Thyroid gland (tissue), 4 donors: ENCODE results near the gene FRMD4A.

Experiments
- POLR2A ChIP-seq, 2 donors: fragments of 450-650 bp; IDR thresholded peaks; one replicate each; pipeline ENCODE4 v1.6.1; 2017; ENCODE audit warnings: antibody characterized with exemption in 2 of 2, mild to moderate bottlenecking in 2 of 2, moderate library complexity in 1 of 2
- TF ChIP-seq, protein P1 (sequence below), 6 experiments: fragments of 200-600 bp in 3 of 6; fragments of 450-650 bp in 3 of 6; sonication (generic) in 3 of 6; IDR thresholded peaks; one replicate each; pipeline ENCODE4 v1.5.1; 2016 to 2019; ENCODE audit warnings: antibody characterized with exemption in 6 of 6, mild to moderate bottlenecking in 2 of 6, inconsistent platforms in 1 of 6, moderate library complexity in 1 of 6

DNA sequence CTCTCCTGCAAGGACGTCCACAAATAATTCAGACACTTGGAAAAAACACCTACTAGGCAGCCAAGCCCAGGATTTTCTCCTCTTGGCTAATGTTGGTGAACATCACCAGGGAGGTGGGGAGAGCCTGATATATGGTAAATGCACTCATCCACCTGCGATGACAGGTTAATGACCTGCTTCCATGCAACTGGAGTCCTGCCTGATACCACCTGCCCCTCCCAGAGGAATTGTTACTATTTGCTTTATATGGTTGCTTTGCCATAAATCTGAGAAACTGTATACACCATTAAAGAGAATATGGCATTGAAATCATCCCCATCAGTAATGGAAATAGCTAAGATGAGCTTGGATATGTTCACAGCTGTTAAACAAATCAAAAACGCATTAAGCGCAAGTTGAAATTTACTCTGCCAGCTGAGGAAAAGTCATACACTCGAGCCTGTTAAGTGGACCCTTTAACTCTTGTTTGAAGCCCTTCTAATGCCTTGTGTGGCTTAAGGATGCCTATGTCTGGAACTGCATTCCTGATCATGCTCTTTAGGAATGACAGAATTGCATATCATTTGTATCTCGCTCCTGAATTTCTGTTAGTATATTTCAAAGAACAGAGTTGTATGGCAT lies 535.6 kb downstream of the FRMD4A start:
- TF ChIP-seq, protein P1, sequence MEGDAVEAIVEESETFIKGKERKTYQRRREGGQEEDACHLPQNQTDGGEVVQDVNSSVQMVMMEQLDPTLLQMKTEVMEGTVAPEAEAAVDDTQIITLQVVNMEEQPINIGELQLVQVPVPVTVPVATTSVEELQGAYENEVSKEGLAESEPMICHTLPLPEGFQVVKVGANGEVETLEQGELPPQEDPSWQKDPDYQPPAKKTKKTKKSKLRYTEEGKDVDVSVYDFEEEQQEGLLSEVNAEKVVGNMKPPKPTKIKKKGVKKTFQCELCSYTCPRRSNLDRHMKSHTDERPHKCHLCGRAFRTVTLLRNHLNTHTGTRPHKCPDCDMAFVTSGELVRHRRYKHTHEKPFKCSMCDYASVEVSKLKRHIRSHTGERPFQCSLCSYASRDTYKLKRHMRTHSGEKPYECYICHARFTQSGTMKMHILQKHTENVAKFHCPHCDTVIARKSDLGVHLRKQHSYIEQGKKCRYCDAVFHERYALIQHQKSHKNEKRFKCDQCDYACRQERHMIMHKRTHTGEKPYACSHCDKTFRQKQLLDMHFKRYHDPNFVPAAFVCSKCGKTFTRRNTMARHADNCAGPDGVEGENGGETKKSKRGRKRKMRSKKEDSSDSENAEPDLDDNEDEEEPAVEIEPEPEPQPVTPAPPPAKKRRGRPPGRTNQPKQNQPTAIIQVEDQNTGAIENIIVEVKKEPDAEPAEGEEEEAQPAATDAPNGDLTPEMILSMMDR (IDR thresholded peaks at IDR 0.05): no peak
- no peak for TF ChIP-seq POLR2A (IDR thresholded peaks at IDR 0.05)
